Stomach (tissue), 4 donors: ENCODE measurements around the gene CARD14.

Experiments used
- POLR2A ChIP-seq, 4 donors: fragments of 450-650 bp; IDR thresholded peaks; one replicate each; pipeline ENCODE4 v1.6.1; 2016; ENCODE audit warnings: antibody characterized with exemption in 4 of 4, control low read depth in 2 of 4, mild to moderate bottlenecking in 1 of 4, moderate library complexity in 1 of 4
- TF ChIP-seq, protein P1 (sequence below), 7 experiments: fragments of 450-650 bp in 4 of 7; fragments of 200-600 bp in 3 of 7; sonication (generic) in 3 of 7; IDR thresholded peaks; one replicate each; pipeline ENCODE4 v1.5.1; 2016 to 2019; ENCODE audit warnings: antibody characterized with exemption in 7 of 7, control low read depth in 2 of 7, mild to moderate bottlenecking in 1 of 7

DNA sequence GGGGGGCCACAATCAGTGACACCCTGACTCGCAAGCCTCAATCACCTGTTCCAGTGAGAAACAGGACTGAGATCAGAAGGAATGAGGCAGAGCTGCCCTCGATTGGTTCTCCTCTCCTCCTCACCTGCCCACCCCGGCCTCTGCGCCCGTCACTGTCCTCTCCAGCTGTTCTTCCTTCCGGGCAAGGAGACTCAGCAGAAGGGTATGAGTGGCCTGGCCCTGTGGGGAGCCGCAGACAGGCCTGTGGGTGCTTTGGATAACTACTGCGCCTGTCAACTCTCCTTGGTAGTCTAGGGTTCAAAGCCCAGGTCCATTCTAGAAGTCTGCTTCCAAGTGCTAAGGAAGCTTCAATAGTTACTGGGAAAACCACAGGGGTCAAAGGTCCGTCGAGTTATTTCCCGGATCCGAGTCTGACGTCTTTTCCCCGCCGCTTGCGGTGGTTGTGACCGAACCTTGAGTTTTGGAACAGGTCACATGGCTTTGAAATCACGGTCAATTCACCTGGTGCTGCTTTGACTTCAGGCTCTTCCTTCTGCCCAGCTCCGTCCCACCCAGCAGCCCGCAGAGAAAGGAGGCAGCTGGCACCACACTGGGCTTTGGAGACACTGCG, 8.3 kb downstream of the CARD14 start:
- no peak for TF ChIP-seq POLR2A (IDR thresholded peaks at IDR 0.05)
- TF ChIP-seq, protein P1, sequence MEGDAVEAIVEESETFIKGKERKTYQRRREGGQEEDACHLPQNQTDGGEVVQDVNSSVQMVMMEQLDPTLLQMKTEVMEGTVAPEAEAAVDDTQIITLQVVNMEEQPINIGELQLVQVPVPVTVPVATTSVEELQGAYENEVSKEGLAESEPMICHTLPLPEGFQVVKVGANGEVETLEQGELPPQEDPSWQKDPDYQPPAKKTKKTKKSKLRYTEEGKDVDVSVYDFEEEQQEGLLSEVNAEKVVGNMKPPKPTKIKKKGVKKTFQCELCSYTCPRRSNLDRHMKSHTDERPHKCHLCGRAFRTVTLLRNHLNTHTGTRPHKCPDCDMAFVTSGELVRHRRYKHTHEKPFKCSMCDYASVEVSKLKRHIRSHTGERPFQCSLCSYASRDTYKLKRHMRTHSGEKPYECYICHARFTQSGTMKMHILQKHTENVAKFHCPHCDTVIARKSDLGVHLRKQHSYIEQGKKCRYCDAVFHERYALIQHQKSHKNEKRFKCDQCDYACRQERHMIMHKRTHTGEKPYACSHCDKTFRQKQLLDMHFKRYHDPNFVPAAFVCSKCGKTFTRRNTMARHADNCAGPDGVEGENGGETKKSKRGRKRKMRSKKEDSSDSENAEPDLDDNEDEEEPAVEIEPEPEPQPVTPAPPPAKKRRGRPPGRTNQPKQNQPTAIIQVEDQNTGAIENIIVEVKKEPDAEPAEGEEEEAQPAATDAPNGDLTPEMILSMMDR (IDR thresholded peaks at IDR 0.05): no peak
